ENCODE measurements around the gene NMUR2.

NMUR2 gene

GRCh38 chr5:152405145-152405544 lies at the start of gene NMUR2:
Gene NMUR2 (minus strand): TSS chr5:152405279. CDS start chr5:152405113, 166 bp downstream.
- no peak for DNase-seq (ENCODE audit: low read depth)

- no peak for DNase-seq (ENCODE audit: low read depth)
Observed at GRCh38 chr5:152443935-152444334, 38.9 kb upstream of the NMUR2 start.

GRCh38 chr5:152439791-152440190 lies 34.7 kb upstream of the NMUR2 start:
- no peak for DNase-seq (ENCODE audit: low read depth)

GRCh38 chr5:152437866-152438265 lies 32.8 kb upstream of the NMUR2 start:
- DNase-seq (ENCODE audit: low read depth): no peak

GRCh38 chr5:152427721-152428120 lies 22.6 kb upstream of the NMUR2 start:
- no peak for DNase-seq (ENCODE audit: low read depth)

- DNase-seq (ENCODE audit: low read depth): no peak
Observed at GRCh38 chr5:152425083-152425482, 20.0 kb upstream of the NMUR2 start.

- no peak for DNase-seq (ENCODE audit: low read depth)
Observed at GRCh38 chr5:152424501-152424900, 19.4 kb upstream of the NMUR2 start.

GRCh38 chr5:152422081-152422480 lies 17.0 kb upstream of the NMUR2 start:
- no peak for DNase-seq (ENCODE audit: low read depth)

GRCh38 chr5:152412129-152412528 lies 7.0 kb upstream of the NMUR2 start:
- no peak for DNase-seq (ENCODE audit: low read depth)

- no peak for DNase-seq (ENCODE audit: low read depth)
Observed at GRCh38 chr5:152406082-152406481, 1.0 kb upstream of the NMUR2 start.

GRCh38 chr5:152404494-152404893 lies 585 bp downstream of the NMUR2 start:
- DNase-seq (ENCODE audit: low read depth): no peak

GRCh38 chr5:152403046-152403445 lies 2.0 kb downstream of the NMUR2 start:
- DNase-seq (ENCODE audit: low read depth): no peak

GRCh38 chr5:152400846-152401245 lies 4.2 kb downstream of the NMUR2 start:
- no peak for DNase-seq (ENCODE audit: low read depth)

- no peak for DNase-seq (ENCODE audit: low read depth)
Observed at GRCh38 chr5:152397581-152397980, 7.5 kb downstream of the NMUR2 start.

GRCh38 chr5:152393441-152393840 lies 11.6 kb downstream of the NMUR2 start:
- DNase-seq (ENCODE audit: low read depth): no peak

GRCh38 chr5:152389208-152389849 lies 15.8 kb downstream of the NMUR2 start:
- no peak for DNase-seq (ENCODE audit: low read depth)

GRCh38 chr5:152388610-152389009 lies 16.5 kb downstream of the NMUR2 start:
- DNase-seq (ENCODE audit: low read depth): no peak

GRCh38 chr5:152380415-152381123 lies 24.5 kb downstream of the NMUR2 start:
- no peak for DNase-seq (ENCODE audit: low read depth)

GRCh38 chr5:152379331-152379730 lies 25.7 kb downstream of the NMUR2 start:
- DNase-seq (ENCODE audit: low read depth): no peak

GRCh38 chr5:152378730-152379129 lies 26.3 kb downstream of the NMUR2 start:
- no peak for DNase-seq (ENCODE audit: low read depth)

GRCh38 chr5:152376886-152377285 lies 28.2 kb downstream of the NMUR2 start:
- no peak for DNase-seq (ENCODE audit: low read depth)

- no peak for DNase-seq (ENCODE audit: low read depth)
Observed at GRCh38 chr5:152374711-152375275, 30.3 kb downstream of the NMUR2 start.

GRCh38 chr5:152372875-152373274 lies 32.2 kb downstream of the NMUR2 start:
- no peak for DNase-seq (ENCODE audit: low read depth)

Data from fibroblast of the conjunctiva (primary cell).